GM23338 (cell line): ENCODE measurements around the gene KLHL36.

Experiments used
- CREB1 ChIP-seq: fragments of 250-450 bp; sonication (Bioruptor Pico); IDR thresholded peaks from 2 replicates; pipeline ENCODE4 v1.5.0; 2020; ENCODE audit warnings: low read depth, mild to moderate bottlenecking, moderate library complexity
- EZH2 ChIP-seq: fragments of 200-600 bp; sonication (generic); IDR thresholded peaks from one replicate; pipeline ENCODE4 v1.8.0; 2017; ENCODE audit warnings: antibody characterized with exemption, mild to moderate bottlenecking, low read depth; ENCODE audit not compliant: unreplicated experiment
- EZH2phosphoT487 ChIP-seq: fragments of 200-600 bp; sonication (generic); IDR thresholded peaks from one replicate; pipeline ENCODE4 v1.8.1; 2018; ENCODE audit warnings: antibody characterized with exemption; ENCODE audit not compliant: unreplicated experiment
- JUNB ChIP-seq: IDR thresholded peaks from one replicate; pipeline ENCODE4 v1.6.1; 2016; ENCODE audit warnings: antibody characterized with exemption; ENCODE audit not compliant: unreplicated experiment
- NANOG ChIP-seq: IDR thresholded peaks from 2 replicates; pipeline ENCODE4 v1.6.1; 2016; ENCODE audit warnings: antibody characterized with exemption, borderline replicate concordance
- POLR2AphosphoS5 ChIP-seq: IDR thresholded peaks from 2 replicates; pipeline ENCODE4 v1.6.1; 2016; ENCODE audit warnings: antibody characterized with exemption, low read depth
- ZNF114 ChIP-seq: fragments of 250-450 bp; sonication (Bioruptor Pico); IDR thresholded peaks from 2 replicates; pipeline ENCODE4 v1.5.0; 2020; ENCODE audit warnings: mild to moderate bottlenecking, moderate library complexity
- TF ChIP-seq, protein P1 (sequence below), 2 experiments: fragments of 200-600 bp in 1 of 2; sonication (generic) in 1 of 2; conservative IDR thresholded peaks; 2 replicates each; pipeline versions ENCODE4 v1.5.1 to v1.6.1; 2016 to 2017; ENCODE audit warnings: antibody characterized with exemption in 2 of 2, low read depth in 2 of 2, mild to moderate bottlenecking in 2 of 2, moderate library complexity in 1 of 2
- TF ChIP-seq, protein P2 (sequence below): IDR thresholded peaks from one replicate; pipeline ENCODE4 v1.6.1; 2018; ENCODE audit warnings: antibody characterized with exemption; ENCODE audit not compliant: unreplicated experiment

DNA sequence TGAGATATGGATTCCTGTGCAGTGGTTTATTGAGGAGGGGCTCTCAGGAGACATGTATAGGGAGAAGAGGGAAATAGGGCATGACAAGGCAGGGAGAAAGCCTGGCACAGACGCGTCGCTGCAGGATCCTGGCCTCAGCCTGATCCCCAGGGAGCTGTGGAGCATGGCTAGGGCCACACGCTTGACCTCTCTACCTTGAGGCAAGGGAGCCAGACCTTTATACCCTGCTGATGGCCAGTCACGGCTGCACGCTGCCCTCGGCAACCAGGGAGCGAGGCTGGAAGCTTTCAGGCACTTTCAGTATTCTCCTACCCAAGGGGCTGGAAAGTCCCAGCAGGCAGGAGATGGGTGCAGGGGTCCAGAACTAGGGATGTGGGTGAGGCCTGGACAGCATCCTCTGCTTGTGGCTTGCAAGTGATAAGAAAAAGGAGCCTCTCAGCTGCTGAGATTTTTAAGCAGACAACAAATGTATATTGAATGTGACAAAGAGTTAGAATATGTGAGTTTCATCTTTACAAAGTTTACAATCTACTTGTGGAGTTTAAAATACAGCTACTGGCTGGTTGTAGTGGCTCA lies 10.0 kb upstream of the KLHL36 start:
- no peak for TF ChIP-seq NANOG
- TF ChIP-seq, protein P1, sequence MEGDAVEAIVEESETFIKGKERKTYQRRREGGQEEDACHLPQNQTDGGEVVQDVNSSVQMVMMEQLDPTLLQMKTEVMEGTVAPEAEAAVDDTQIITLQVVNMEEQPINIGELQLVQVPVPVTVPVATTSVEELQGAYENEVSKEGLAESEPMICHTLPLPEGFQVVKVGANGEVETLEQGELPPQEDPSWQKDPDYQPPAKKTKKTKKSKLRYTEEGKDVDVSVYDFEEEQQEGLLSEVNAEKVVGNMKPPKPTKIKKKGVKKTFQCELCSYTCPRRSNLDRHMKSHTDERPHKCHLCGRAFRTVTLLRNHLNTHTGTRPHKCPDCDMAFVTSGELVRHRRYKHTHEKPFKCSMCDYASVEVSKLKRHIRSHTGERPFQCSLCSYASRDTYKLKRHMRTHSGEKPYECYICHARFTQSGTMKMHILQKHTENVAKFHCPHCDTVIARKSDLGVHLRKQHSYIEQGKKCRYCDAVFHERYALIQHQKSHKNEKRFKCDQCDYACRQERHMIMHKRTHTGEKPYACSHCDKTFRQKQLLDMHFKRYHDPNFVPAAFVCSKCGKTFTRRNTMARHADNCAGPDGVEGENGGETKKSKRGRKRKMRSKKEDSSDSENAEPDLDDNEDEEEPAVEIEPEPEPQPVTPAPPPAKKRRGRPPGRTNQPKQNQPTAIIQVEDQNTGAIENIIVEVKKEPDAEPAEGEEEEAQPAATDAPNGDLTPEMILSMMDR (conservative IDR thresholded peaks at IDR 0.05; ENCODE audit: low read depth in 2 of 2) = no peak
- no peak for TF ChIP-seq JUNB
- TF ChIP-seq EZH2 = no peak
- TF ChIP-seq, protein P2, sequence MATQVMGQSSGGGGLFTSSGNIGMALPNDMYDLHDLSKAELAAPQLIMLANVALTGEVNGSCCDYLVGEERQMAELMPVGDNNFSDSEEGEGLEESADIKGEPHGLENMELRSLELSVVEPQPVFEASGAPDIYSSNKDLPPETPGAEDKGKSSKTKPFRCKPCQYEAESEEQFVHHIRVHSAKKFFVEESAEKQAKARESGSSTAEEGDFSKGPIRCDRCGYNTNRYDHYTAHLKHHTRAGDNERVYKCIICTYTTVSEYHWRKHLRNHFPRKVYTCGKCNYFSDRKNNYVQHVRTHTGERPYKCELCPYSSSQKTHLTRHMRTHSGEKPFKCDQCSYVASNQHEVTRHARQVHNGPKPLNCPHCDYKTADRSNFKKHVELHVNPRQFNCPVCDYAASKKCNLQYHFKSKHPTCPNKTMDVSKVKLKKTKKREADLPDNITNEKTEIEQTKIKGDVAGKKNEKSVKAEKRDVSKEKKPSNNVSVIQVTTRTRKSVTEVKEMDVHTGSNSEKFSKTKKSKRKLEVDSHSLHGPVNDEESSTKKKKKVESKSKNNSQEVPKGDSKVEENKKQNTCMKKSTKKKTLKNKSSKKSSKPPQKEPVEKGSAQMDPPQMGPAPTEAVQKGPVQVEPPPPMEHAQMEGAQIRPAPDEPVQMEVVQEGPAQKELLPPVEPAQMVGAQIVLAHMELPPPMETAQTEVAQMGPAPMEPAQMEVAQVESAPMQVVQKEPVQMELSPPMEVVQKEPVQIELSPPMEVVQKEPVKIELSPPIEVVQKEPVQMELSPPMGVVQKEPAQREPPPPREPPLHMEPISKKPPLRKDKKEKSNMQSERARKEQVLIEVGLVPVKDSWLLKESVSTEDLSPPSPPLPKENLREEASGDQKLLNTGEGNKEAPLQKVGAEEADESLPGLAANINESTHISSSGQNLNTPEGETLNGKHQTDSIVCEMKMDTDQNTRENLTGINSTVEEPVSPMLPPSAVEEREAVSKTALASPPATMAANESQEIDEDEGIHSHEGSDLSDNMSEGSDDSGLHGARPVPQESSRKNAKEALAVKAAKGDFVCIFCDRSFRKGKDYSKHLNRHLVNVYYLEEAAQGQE = no peak
- TF ChIP-seq ZNF114 = no peak
- no peak for TF ChIP-seq EZH2phosphoT487
- TF ChIP-seq CREB1 (CRISPR knock-in tag) = no peak
- TF ChIP-seq POLR2AphosphoS5 = no peak
